Natural killer cell (primary cell): ENCODE results near the gene ASB6. TPM values are rescaled to one million over a fixed set of nuclear protein-coding genes. Genes with fewer than 3 reads are reported as not detected.
A peak's percentile ranks its signal among the peaks of the same experiment; 100 is the strongest.
"Not testable (repeated sequence)": the region's sequence is repeated elsewhere in the genome, so short reads cannot be mapped to it uniquely, and the experiment has no call there.

Source experiments
- ATAC-seq, 3 donors: fragments of 150-1000 bp in 2 of 3; fragments of 200-7000 bp in 1 of 3; cut with Tn5 transposase; 1 replicate in 1 of 3; 2 replicates in 2 of 3; pipeline ENCODE4 v1.10.0; 2021; ENCODE audit warnings: mild to moderate bottlenecking in 2 of 3, moderate library complexity in 2 of 3
- DNase-seq, 2 donors: peaks; one replicate each; pipeline versions ENCODE4 v3.0.0 to v3.0.0-alpha.2; 2013 to 2021; ENCODE audit warnings: mixed read lengths in 1 of 2
- H3K27ac ChIP-seq: one replicate; pipeline ENCODE4 v1.5.1; 2013; ENCODE audit warnings: mild to moderate bottlenecking, low read length
- H3K27me3 ChIP-seq: one replicate; pipeline ENCODE4 v1.6.1; 2013; ENCODE audit warnings: low read length; ENCODE audit not compliant: control insufficient read depth, insufficient read depth
- H3K36me3 ChIP-seq: one replicate; pipeline ENCODE4 v1.6.1; 2013; ENCODE audit warnings: low read length; ENCODE audit not compliant: control insufficient read depth, insufficient read depth
- H3K4me1 ChIP-seq: one replicate; pipeline ENCODE4 v1.6.1; 2013; ENCODE audit warnings: low read length; ENCODE audit not compliant: control insufficient read depth, insufficient read depth
- H3K4me3 ChIP-seq: one replicate; pipeline ENCODE4 v1.5.1; 2013; ENCODE audit warnings: low read length
- H3K9me3 ChIP-seq: one replicate; pipeline ENCODE4 v1.6.1; 2013; ENCODE audit warnings: low read length; ENCODE audit not compliant: control insufficient read depth, insufficient read depth
- H3K27ac Mint-ChIP-seq, 2 donors: one replicate each; pipeline ENCODE4 v1.8.0; 2022; ENCODE audit warnings: mild to moderate bottlenecking in 2 of 2, mixed read lengths in 2 of 2, moderate library complexity in 1 of 2
- H3K27me3 Mint-ChIP-seq, 2 donors: one replicate each; pipeline ENCODE4 v1.8.0; 2022; ENCODE audit warnings: low read depth in 2 of 2, mixed read lengths in 2 of 2
- H3K36me3 Mint-ChIP-seq: one replicate; pipeline ENCODE4 v1.8.0; 2022; ENCODE audit warnings: mixed read lengths
- H3K4me1 Mint-ChIP-seq, 2 donors: one replicate each; pipeline ENCODE4 v1.8.0; 2022; ENCODE audit warnings: mixed read lengths in 2 of 2
- H3K4me3 Mint-ChIP-seq: one replicate; pipeline ENCODE4 v1.8.0; 2022; ENCODE audit warnings: mild to moderate bottlenecking, moderate library complexity, mixed read lengths
- H3K9me3 Mint-ChIP-seq, 2 donors: one replicate each; pipeline ENCODE4 v1.8.0; 2022; ENCODE audit warnings: mixed read lengths in 2 of 2
- CTCF ChIP-seq: fragments of 200-600 bp; IDR thresholded peaks from one replicate; pipeline ENCODE4 v1.8.0; 2022; ENCODE audit warnings: antibody characterized with exemption
- WGBS: methylation state at CpG from one replicate; pipeline ENCODE4 v1.1.7; 2013; ENCODE audit warnings: missing lambda C conversion rate; ENCODE audit not compliant: insufficient coverage; 5-methylcytosine and 5-hydroxymethylcytosine counted together
- intact Hi-C: fragments of 100-400 bp; cut with micrococcal nuclease; formaldehyde crosslinking; loops from one replicate; pipeline ENCODE4 v1.14.2; 2022
- total RNA-seq, 4 donors: library from RNA; stranded (reverse); fragments of 120-200 nt in 1 of 4; gene quantifications; one replicate each; pipeline versions ENCODE4 v1.2.3 to v1.2.4, GENCODE V29; 2013 to 2022

The ASB6 gene
- total RNA-seq, 3 donors from 2014 or later (not counting 1 experiment from before 2014, with no cell fraction given): 21.9 to 35.4 (median 32.4) TPM

GRCh38 chr9:129664746-129665388, 22.9 kb upstream of the ASB6 start:
- no peaks in the 10 kb centered on the region for H3K36me3 Mint-ChIP-seq
- ATAC-seq (peak; percentile 43 to 58 (median 54)), DNase-seq (peak in 1 of 2 donors; percentile 33)
- Histone ChIP-seq H3K4me3 (peak overlapping the region; percentile 19), H3K4me1 (peaks cover 10% of the 10 kb centered on the region), H3K36me3 (no peaks in the 10 kb centered on the region), H3K9me3 (no peaks in the 10 kb centered on the region), H3K27me3 (peaks cover 6% of the 10 kb centered on the region), H3K27ac (no peak overlapping the region)
- no peak for TF ChIP-seq CTCF
- peaks cover 0 to 8% of the 10 kb centered on the region in 2 donors for H3K4me1 Mint-ChIP-seq
- H3K4me3 Mint-ChIP-seq: peak overlapping the region; percentile 78
- H3K27me3 Mint-ChIP-seq: peaks cover 7 to 16% of the 10 kb centered on the region in 2 donors
- 19% methylated on average over 30 of the region's 36 CpGs for WGBS
- H3K27ac Mint-ChIP-seq: peak overlapping the region in 1 of 2 donors; percentile 62
- no peaks in the 10 kb centered on the region for H3K9me3 Mint-ChIP-seq
- intact Hi-C loops: no loop called here

- H3K27ac ChIP-seq, H3K36me3 ChIP-seq, H3K27ac Mint-ChIP-seq, H3K36me3 Mint-ChIP-seq, intact Hi-C loops, H3K9me3 Mint-ChIP-seq, ATAC-seq, H3K4me3 ChIP-seq, H3K27me3 ChIP-seq, H3K9me3 ChIP-seq, H3K4me1 Mint-ChIP-seq, DNase-seq: not testable (repeated sequence)
- H3K4me3 Mint-ChIP-seq: peak overlapping the region; percentile 21
- H3K27me3 Mint-ChIP-seq: peaks cover 3 to 12% of the 10 kb centered on the region in 2 donors
- 77% methylated on average over 2 of the region's 3 CpGs for WGBS
- peaks cover 10% of the 10 kb centered on the region for H3K4me1 ChIP-seq
Measured at GRCh38 chr9:129662239-129662638, 20.3 kb upstream of the ASB6 start.

GRCh38 chr9:129661029-129661428, 19.1 kb upstream of the ASB6 start:
- no peaks in the 10 kb centered on the region for H3K9me3 Mint-ChIP-seq
- no peaks in the 10 kb centered on the region for H3K36me3 ChIP-seq
- H3K4me3 ChIP-seq: no peak overlapping the region
- H3K27me3 ChIP-seq: peaks cover 4% of the 10 kb centered on the region
- H3K36me3 Mint-ChIP-seq: no peaks in the 10 kb centered on the region
- H3K4me3 Mint-ChIP-seq: no peak overlapping the region
- no peak for ATAC-seq
- H3K27ac Mint-ChIP-seq: no peak overlapping the region
- intact Hi-C loops: no loop called here
- H3K27ac ChIP-seq: no peak overlapping the region
- H3K27me3 Mint-ChIP-seq: peaks cover 5 to 9% of the 10 kb centered on the region in 2 donors
- no peak for DNase-seq
- TF ChIP-seq CTCF: no peak
- H3K4me1 ChIP-seq: peaks cover 4% of the 10 kb centered on the region
- H3K9me3 ChIP-seq: no peaks in the 10 kb centered on the region
- WGBS: 93% methylated on average over 2 of the region's 2 CpGs
- H3K4me1 Mint-ChIP-seq: peaks cover 0 to 8% of the 10 kb centered on the region in 2 donors

GRCh38 chr9:129656795-129657390, 14.9 kb upstream of the ASB6 start:
- Mint-ChIP-seq H3K4me1 (no peaks in the 10 kb centered on the region), H3K9me3 (no peaks in the 10 kb centered on the region), H3K27ac (no peak overlapping the region), H3K36me3 (no peaks in the 10 kb centered on the region), H3K27me3 (peaks cover 4 to 9% of the 10 kb centered on the region in 2 donors), H3K4me3 (no peak overlapping the region)
- intact Hi-C loops: no loop called here
- H3K4me3 ChIP-seq: no peak overlapping the region
- H3K4me1 ChIP-seq: no peaks in the 10 kb centered on the region
- WGBS: 84% methylated on average over 11 of the region's 12 CpGs
- H3K9me3 ChIP-seq: no peaks in the 10 kb centered on the region
- TF ChIP-seq CTCF: no peak
- DNase-seq (no peak), ATAC-seq (no peak)
- no peaks in the 10 kb centered on the region for H3K27me3 ChIP-seq
- no peaks in the 10 kb centered on the region for H3K36me3 ChIP-seq
- no peak overlapping the region for H3K27ac ChIP-seq
